ENCODE results near the gene MZT2B. TPM values are rescaled to one million over a fixed set of nuclear protein-coding genes. Genes with fewer than 3 reads are reported as not detected.
"Not testable (repeated sequence)": the region's sequence is repeated elsewhere in the genome, so short reads cannot be mapped to it uniquely, and the experiment has no call there.

The MZT2B gene
- total RNA-seq, result 143 and 151 TPM in 2 replicates

DNA sequence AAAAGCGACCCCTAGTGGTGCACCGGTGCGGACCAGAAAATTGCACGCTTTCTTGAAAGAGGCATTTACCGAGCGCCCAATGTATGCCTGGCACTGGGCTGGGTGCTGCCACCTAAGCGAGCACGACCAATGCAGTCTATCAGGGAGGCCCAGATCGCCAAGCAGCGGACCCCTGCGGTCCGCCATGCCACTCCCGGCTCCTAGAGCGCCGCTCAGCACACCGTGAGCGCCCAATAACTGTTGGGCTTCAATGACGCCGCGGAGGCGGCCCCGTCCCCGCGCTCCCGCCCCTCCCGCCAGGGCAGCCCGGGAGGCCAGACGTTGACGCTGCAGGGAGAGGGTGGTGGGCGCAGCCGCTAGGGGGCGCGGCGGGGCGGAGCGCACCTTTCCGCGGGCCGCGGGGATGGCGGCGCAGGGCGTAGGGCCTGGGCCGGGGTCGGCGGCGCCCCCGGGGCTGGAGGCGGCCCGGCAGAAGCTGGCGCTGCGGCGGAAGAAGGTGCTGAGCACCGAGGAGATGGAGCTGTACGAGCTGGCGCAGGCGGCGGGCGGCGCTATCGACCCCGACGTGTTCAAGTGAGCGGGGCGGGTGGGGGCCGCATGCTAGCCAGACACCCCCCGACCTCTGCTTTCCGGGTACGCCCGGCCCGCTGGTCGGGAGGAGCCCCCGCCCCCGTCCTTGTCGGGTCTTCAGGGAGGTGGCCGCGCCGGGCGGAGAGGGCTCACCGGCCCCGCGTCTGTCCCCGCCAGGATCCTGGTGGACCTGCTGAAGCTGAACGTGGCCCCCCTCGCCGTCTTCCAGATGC lies at the start of gene MZT2B:
Gene MZT2B (plus strand): TSS at position 383 of the 803 bp plus-strand sequence. CDS start 21 bp downstream, at position 404.
- TF ChIP-seq CTCF (IDR thresholded peaks at IDR 0.05), result peak; percentile 71
- not testable (repeated sequence) for H3K36me3 Mint-ChIP-seq (ENCODE audit: low read depth); H3K27me3 Mint-ChIP-seq; H3K9me3 Mint-ChIP-seq
- DNase-seq (peak; percentile 88), ATAC-seq (ENCODE audit: low read depth) (peak; percentile 81)
- H3K27ac Mint-ChIP-seq, result peak within 1 kb of the TSS; percentile 91
- peaks cover 31% of the 10 kb centered on the region for H3K4me1 Mint-ChIP-seq
- POLR2A ChIA-PET, result interaction anchor here (0.6 to 3.0 kb wide), 10 partner anchors 16 to 1865 kb away, joined by 3 to 62 read pairs (median 4); partner anchors contain the start of genes FAM168B and IMP4
- peak within 1 kb of the TSS; percentile 93 for H3K4me3 Mint-ChIP-seq
- CTCF ChIA-PET, result interaction anchor here (1.1 to 2.4 kb wide), 2 partner anchors 37 to 160 kb away, joined by 3 to 19 read pairs; partner anchors contain the start of genes CCDC74B and IMP4
- intact Hi-C loops (cut with micrococcal nuclease), result loop anchor here (1.0 to 5.0 kb wide), 9 partner anchors 24 to 1865 kb away; partner anchors contain the start of genes CCDC74B, HS6ST1, IMP4 and MZT2A

- ATAC-seq (ENCODE audit: low read depth) (no peak), DNase-seq (no peak)
- Mint-ChIP-seq H3K4me3 (no peak overlapping the region), H3K4me1 (no peaks in the 10 kb centered on the region), H3K36me3 (ENCODE audit: low read depth) (no peaks in the 10 kb centered on the region), H3K27me3 (no peaks in the 10 kb centered on the region), H3K9me3 (no peaks in the 10 kb centered on the region), H3K27ac (no peak overlapping the region)
- CTCF ChIA-PET, result no interaction called here
- POLR2A ChIA-PET, result no interaction called here
- intact Hi-C loops (cut with micrococcal nuclease), result no loop called here
- TF ChIP-seq CTCF (IDR thresholded peaks at IDR 0.05), result no peak
These were observed 46.1 kb upstream of the MZT2B start for GRCh38 chr2:130135692-130136541.

- H3K4me1 Mint-ChIP-seq; H3K9me3 Mint-ChIP-seq; H3K36me3 Mint-ChIP-seq (ENCODE audit: low read depth); H3K27ac Mint-ChIP-seq; DNase-seq; CTCF ChIA-PET; POLR2A ChIA-PET; intact Hi-C loops (cut with micrococcal nuclease); H3K4me3 Mint-ChIP-seq; H3K27me3 Mint-ChIP-seq; ATAC-seq (ENCODE audit: low read depth): not testable (repeated sequence)
These were observed 45.5 kb upstream of the MZT2B start for GRCh38 chr2:130136546-130136945.

GRCh38 chr2:130137118-130137517 lies 44.9 kb upstream of the MZT2B start:
- H3K9me3 Mint-ChIP-seq; H3K4me1 Mint-ChIP-seq; H3K27ac Mint-ChIP-seq; CTCF ChIA-PET; intact Hi-C loops (cut with micrococcal nuclease); H3K36me3 Mint-ChIP-seq (ENCODE audit: low read depth); POLR2A ChIA-PET; H3K27me3 Mint-ChIP-seq; DNase-seq; H3K4me3 Mint-ChIP-seq; ATAC-seq (ENCODE audit: low read depth): not testable (repeated sequence)

DNA sequence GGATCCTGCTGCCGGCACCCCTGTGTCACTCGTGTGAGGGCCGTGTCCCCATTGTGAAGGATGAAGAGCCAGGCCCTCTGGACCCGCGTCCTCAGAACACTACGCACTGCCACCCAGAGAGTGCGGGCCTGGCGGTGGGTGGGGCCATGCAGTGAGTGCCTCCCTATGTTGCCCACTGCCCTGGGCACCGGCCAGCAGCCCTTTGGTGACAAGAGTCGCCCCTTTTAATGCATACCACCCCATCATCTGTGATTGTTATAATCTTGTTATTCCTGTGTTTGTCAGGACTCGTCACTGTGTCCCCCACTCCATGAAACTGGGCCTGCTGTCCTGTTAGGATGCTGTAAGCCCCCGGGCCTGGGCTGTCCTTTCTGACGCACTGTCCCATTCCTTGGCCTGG lies 43.7 kb upstream of the MZT2B start:
- H3K4me1 Mint-ChIP-seq; H3K4me3 Mint-ChIP-seq; ATAC-seq (ENCODE audit: low read depth); DNase-seq; H3K36me3 Mint-ChIP-seq (ENCODE audit: low read depth); CTCF ChIA-PET; H3K27ac Mint-ChIP-seq; intact Hi-C loops (cut with micrococcal nuclease); POLR2A ChIA-PET; H3K9me3 Mint-ChIP-seq; H3K27me3 Mint-ChIP-seq: not testable (repeated sequence)

DNA sequence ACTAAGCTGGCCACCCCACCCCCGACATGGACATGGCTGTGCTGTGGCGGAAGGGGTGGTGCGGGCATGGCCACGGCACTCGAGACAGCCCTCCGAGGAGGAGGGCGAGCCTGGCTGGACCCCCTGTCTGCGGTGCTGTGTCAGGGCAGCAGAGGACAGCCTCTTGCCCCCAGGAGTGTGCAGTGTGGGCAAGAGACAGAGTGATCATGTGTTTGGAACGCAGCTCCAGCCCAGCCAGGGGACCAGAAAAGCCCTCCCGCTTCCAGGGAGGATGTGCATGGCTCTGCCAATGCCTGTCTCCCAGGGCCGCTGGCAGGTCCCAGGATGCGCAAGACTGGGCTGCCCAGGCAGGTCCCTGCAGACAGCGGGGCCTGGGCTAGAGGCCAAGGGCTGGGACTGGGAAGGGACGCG lies 43.2 kb upstream of the MZT2B start:
- ATAC-seq (ENCODE audit: low read depth); H3K4me3 Mint-ChIP-seq; H3K9me3 Mint-ChIP-seq; DNase-seq; CTCF ChIA-PET; intact Hi-C loops (cut with micrococcal nuclease); H3K27ac Mint-ChIP-seq; H3K4me1 Mint-ChIP-seq; POLR2A ChIA-PET; H3K27me3 Mint-ChIP-seq; H3K36me3 Mint-ChIP-seq (ENCODE audit: low read depth): not testable (repeated sequence)

GRCh38 chr2:130139331-130140280 lies 42.5 kb upstream of the MZT2B start:
- H3K27me3 Mint-ChIP-seq; H3K4me1 Mint-ChIP-seq; POLR2A ChIA-PET; intact Hi-C loops (cut with micrococcal nuclease); CTCF ChIA-PET; ATAC-seq (ENCODE audit: low read depth); DNase-seq; H3K4me3 Mint-ChIP-seq; H3K36me3 Mint-ChIP-seq (ENCODE audit: low read depth); H3K27ac Mint-ChIP-seq; H3K9me3 Mint-ChIP-seq: not testable (repeated sequence)

GRCh38 chr2:130140516-130140915 lies 41.5 kb upstream of the MZT2B start:
- H3K9me3 Mint-ChIP-seq; H3K27ac Mint-ChIP-seq; CTCF ChIA-PET; POLR2A ChIA-PET; intact Hi-C loops (cut with micrococcal nuclease); H3K4me3 Mint-ChIP-seq; H3K36me3 Mint-ChIP-seq (ENCODE audit: low read depth); H3K4me1 Mint-ChIP-seq; H3K27me3 Mint-ChIP-seq; DNase-seq; ATAC-seq (ENCODE audit: low read depth): not testable (repeated sequence)

DNA sequence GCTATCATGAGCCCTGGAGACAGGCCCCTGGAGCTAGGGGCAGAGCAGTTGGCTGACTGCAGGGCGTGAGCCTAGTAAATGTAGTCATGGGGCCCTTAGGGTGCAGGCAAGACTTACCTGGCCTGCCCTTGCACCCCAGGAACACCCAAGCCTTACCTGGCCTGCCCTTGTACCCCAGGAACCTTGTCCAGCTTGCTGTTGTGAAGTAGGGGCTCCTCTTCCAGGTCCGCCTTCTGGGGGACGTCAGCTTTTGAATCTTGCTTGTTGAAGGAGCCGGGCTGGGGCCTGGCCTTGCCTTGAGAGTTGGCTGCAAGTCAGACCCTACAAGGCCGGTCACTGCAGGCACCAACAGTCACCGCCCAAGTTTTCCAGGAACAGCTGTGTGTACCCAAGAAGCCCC lies 41.1 kb upstream of the MZT2B start:
- intact Hi-C loops (cut with micrococcal nuclease); H3K36me3 Mint-ChIP-seq (ENCODE audit: low read depth); H3K9me3 Mint-ChIP-seq; ATAC-seq (ENCODE audit: low read depth); DNase-seq; CTCF ChIA-PET; H3K27me3 Mint-ChIP-seq; H3K4me3 Mint-ChIP-seq; H3K4me1 Mint-ChIP-seq; H3K27ac Mint-ChIP-seq; POLR2A ChIA-PET: not testable (repeated sequence)

Measured in activated B cell treated with CpG ODN at 0.5 μM for 24 hours (primary cell).